Choroid plexus epithelial cell (primary cell): ENCODE results near the gene KCNQ4.

Experiments
- DNase-seq: peaks from one replicate; pipeline ENCODE4 v3.0.0-alpha.2; 2010; ENCODE audit warnings: low read depth
- H3K4me3 ChIP-seq: 2 replicates; pipeline ENCODE4 v1.5.1; 2011; ENCODE audit warnings: low read depth, mild to moderate bottlenecking, control low read depth, low read length, moderate library complexity
- CTCF ChIP-seq: conservative IDR thresholded peaks from 2 replicates; pipeline ENCODE4 v1.5.1; 2011; ENCODE audit warnings: low read depth, mild to moderate bottlenecking, control low read depth, inconsistent platforms, low read length, moderate library complexity

KCNQ4 gene

GRCh38 chr1:40769815-40770214 lies 13.8 kb upstream of the KCNQ4 start:
- peak; percentile 36 for TF ChIP-seq CTCF
- no peak for DNase-seq
- H3K4me3 ChIP-seq: no peak overlapping the region

- no peak overlapping the region for H3K4me3 ChIP-seq
- no peak for DNase-seq
Observed at GRCh38 chr1:40770296-40771070, 13.1 kb upstream of the KCNQ4 start.

DNA sequence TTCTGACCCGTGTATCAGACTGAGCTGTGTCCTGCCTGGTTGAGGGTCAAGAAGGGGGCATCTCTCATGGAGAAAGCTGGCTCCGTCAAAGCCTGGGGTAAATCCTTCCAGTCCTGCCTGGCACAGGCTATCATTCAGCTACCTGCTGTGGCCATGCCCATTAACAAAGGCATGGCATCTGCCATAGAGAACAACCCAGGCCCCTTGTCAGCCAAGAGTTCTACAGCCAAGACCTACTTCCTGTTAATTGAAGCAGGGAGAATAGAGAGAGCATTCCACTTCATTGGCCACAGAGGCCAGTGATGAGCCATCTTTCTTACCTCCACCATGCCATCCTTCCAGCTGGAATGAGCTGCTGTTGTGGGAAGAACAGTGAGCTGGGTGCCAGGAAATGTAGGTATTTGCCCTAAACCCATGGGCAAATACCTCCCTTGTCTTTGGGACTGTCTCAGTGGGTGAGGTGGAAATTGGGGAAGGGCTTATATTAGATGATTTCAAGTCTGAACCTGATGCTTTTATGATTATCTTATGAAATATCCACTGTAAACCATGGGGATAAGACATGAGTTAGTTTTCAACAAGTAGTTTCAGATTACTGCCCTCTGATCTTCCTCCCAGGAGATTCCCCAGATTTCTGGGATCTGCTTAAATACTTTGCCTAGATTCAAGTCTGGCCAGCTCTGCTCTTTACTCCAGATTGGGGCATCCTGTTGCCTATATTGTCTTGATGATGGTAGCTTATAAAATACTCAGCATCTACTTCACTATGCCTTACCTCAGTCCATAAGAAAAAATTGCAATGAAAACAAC lies 11.2 kb upstream of the KCNQ4 start:
- no peak for TF ChIP-seq CTCF
- no peak overlapping the region for H3K4me3 ChIP-seq
- no peak for DNase-seq

More at GRCh38 chr1:40770296-40771070, 13.1 kb upstream of the KCNQ4 start:
- peak; percentile 12 for TF ChIP-seq CTCF

GRCh38 chr1:40773748-40774265 lies 9.8 kb upstream of the KCNQ4 start:
- H3K4me3 ChIP-seq: no peak overlapping the region
- DNase-seq: peak; percentile 8
- TF ChIP-seq CTCF: no peak

GRCh38 chr1:40774266-40774998 lies 9.2 kb upstream of the KCNQ4 start:
- peak; percentile 45 for DNase-seq
- TF ChIP-seq CTCF: peak; percentile 86
- H3K4me3 ChIP-seq: no peak overlapping the region

DNA sequence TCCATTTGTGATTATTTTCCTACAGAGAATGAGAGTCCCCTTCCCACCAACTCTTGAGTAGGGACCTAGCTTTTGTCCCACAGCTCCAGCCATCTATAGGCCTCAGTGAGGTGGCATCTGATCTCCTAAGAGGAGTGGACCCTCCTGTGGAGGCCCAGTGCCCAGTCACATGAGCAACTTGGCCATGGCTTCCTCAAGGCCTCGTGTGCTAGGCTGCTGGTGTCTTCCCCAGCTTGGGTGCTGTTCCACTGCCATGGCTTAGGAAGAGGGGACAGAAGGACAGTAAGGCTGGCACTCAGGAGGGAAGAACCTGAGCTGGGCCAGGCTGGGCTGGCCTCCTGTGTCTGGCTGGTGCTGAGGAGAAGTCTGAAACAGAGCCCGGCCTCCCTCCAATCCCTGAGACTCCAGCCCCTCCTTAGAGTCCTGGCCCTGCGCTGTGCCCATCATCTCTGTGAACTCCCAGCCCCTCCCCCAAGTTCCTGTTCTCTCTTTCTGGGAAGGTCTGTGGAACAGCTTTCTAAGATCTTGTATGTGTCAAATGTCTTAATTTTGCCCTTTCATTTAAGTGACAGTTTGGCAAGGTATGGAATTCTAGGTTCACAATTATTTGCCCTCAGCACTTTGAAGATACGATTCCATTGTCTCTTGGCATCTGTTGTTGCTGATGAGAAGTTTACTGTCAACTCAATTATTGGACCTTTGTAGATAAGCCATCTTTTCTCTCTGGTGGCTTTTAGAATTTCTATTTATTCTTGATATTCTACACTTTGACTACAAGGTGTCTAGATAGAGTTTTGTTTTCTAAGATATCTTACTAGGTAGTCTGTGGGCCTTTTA lies 7.1 kb upstream of the KCNQ4 start:
- no peak for TF ChIP-seq CTCF
- no peak overlapping the region for H3K4me3 ChIP-seq
- no peak for DNase-seq
